HepG2 (cell line): ENCODE measurements around the gene CHN2. TPM values are rescaled to one million over a fixed set of nuclear protein-coding genes. Genes with fewer than 3 reads are reported as not detected.

ENCODE experiments used
- ATRX ChIP-seq: sonication (generic); formaldehyde crosslinking; IDR thresholded peaks from 2 replicates; pipeline ENCODE4 v1.4.0; 2020; ENCODE audit warnings: missing genetic modification reagents, borderline replicate concordance
- CSRNP2 ChIP-seq: sonication (generic); formaldehyde crosslinking; conservative IDR thresholded peaks from 2 replicates; pipeline ENCODE4 v1.8.0; 2022; ENCODE audit warnings: low read depth, missing genetic modification reagents
- ETS1 ChIP-seq: sonication (generic); formaldehyde crosslinking; IDR thresholded peaks from 2 replicates; pipeline ENCODE4 v1.4.0; 2020; ENCODE audit warnings: missing genetic modification reagents
- FOXO1 ChIP-seq: sonication (generic); formaldehyde crosslinking; IDR thresholded peaks from 2 replicates; pipeline ENCODE4 v1.4.0; 2020; ENCODE audit warnings: missing genetic modification reagents
- HOXD1 ChIP-seq: sonication (generic); formaldehyde crosslinking; IDR thresholded peaks from 2 replicates; pipeline ENCODE4 v1.5.0; 2020; ENCODE audit warnings: missing genetic modification reagents
- MED1 ChIP-seq: sonication (generic); formaldehyde crosslinking; IDR thresholded peaks from 2 replicates; pipeline ENCODE4 v1.4.0; 2020; ENCODE audit warnings: missing genetic modification reagents
- MLLT10 ChIP-seq: sonication (generic); formaldehyde crosslinking; IDR thresholded peaks from 2 replicates; pipeline ENCODE4 v1.4.0; 2020; ENCODE audit warnings: missing genetic modification reagents
- NPAS2 ChIP-seq: sonication (generic); formaldehyde crosslinking; IDR thresholded peaks from 2 replicates; pipeline ENCODE4 v1.8.0; 2022; ENCODE audit warnings: mild to moderate bottlenecking, missing genetic modification reagents, borderline replicate concordance
- PITX1 ChIP-seq: sonication (generic); formaldehyde crosslinking; IDR thresholded peaks from 2 replicates; pipeline ENCODE4 v1.5.1; 2020; ENCODE audit warnings: mild to moderate bottlenecking, missing genetic modification reagents
- RBM39 ChIP-seq: fragments of 200-400 bp; formaldehyde crosslinking; IDR thresholded peaks from one replicate; pipeline ENCODE4 v1.6.1; 2018; ENCODE audit warnings: antibody characterized with exemption, mild to moderate bottlenecking, low read depth, low read length; ENCODE audit not compliant: poor library complexity, severe bottlenecking
- ZNF121 ChIP-seq: sonication (generic); formaldehyde crosslinking; IDR thresholded peaks from 2 replicates; pipeline ENCODE4 v1.5.0; 2020; ENCODE audit warnings: mild to moderate bottlenecking, missing genetic modification reagents
- ZNF17 ChIP-seq: sonication (generic); formaldehyde crosslinking; IDR thresholded peaks from 2 replicates; pipeline ENCODE4 v1.5.0; 2020; ENCODE audit warnings: mild to moderate bottlenecking, missing genetic modification reagents
- ZNF3 ChIP-seq: IDR thresholded peaks from 2 replicates; pipeline ENCODE4 v1.7.0; 2017; ENCODE audit warnings: inconsistent platforms
- ZNF335 ChIP-seq: sonication (generic); formaldehyde crosslinking; IDR thresholded peaks from 2 replicates; pipeline ENCODE4 v1.4.0; 2020; ENCODE audit warnings: missing genetic modification reagents
- ZNF33B ChIP-seq: sonication (generic); formaldehyde crosslinking; IDR thresholded peaks from 2 replicates; pipeline ENCODE4 v1.5.1; 2020; ENCODE audit warnings: mild to moderate bottlenecking, missing genetic modification reagents
- ZNF367 ChIP-seq: sonication (generic); formaldehyde crosslinking; IDR thresholded peaks from 2 replicates; pipeline ENCODE4 v1.4.0; 2020; ENCODE audit warnings: missing genetic modification reagents, borderline replicate concordance
- ZNF510 ChIP-seq: sonication (generic); formaldehyde crosslinking; IDR thresholded peaks from 2 replicates; pipeline ENCODE4 v1.4.0; 2020; ENCODE audit warnings: low read depth, mild to moderate bottlenecking, missing genetic modification reagents
- ZNF570 ChIP-seq: sonication (generic); formaldehyde crosslinking; IDR thresholded peaks from 2 replicates; pipeline ENCODE4 v1.4.0; 2020; ENCODE audit warnings: mild to moderate bottlenecking, missing genetic modification reagents, borderline replicate concordance
- ZNF652 ChIP-seq: IDR thresholded peaks from 2 replicates; pipeline ENCODE4 v1.6.1; 2016; ENCODE audit warnings: low read depth, borderline replicate concordance
- ZNF777 ChIP-seq: sonication (generic); formaldehyde crosslinking; IDR thresholded peaks from 2 replicates; pipeline ENCODE4 v1.4.0; 2020; ENCODE audit warnings: missing genetic modification reagents
- ZNF782 ChIP-seq: sonication (generic); formaldehyde crosslinking; IDR thresholded peaks from 2 replicates; pipeline ENCODE4 v1.4.0; 2020; ENCODE audit warnings: missing genetic modification reagents, mild to moderate bottlenecking, borderline replicate concordance
- polyA plus RNA-seq, 8 experiments: library from polyadenylated mRNA; depleted of rRNA in 3 of 8; stranded (reverse) in 7 of 8; unstranded in 1 of 8; fragments of >200 nt; fragmentation: Illumina TruSeq in 4 of 8; extraction: Trizol in 4 of 8; gene quantifications; 2 replicates each; pipeline versions ENCODE4 v1.2.1 to v1.2.3, GENCODE V29; 2011 to 2016; ENCODE audit warnings: low read depth in 4 of 8, missing spikeins in 1 of 8, mixed read lengths in 1 of 8; ENCODE audit not compliant: insufficient read depth in 1 of 8
- total RNA-seq, 5 experiments: library from RNA; depleted of rRNA; stranded (reverse); fragments of >200 nt; fragmentation: Illumina TruSeq; extraction: Trizol; gene quantifications; 2 replicates each; pipeline ENCODE4 v1.2.3, GENCODE V29; 2016; ENCODE audit warnings: low read depth in 1 of 5
- TF ChIP-seq, protein P1 (sequence below): sonication (generic); formaldehyde crosslinking; IDR thresholded peaks from 2 replicates; pipeline ENCODE4 v1.5.1; 2020; ENCODE audit warnings: missing genetic modification reagents, mild to moderate bottlenecking, borderline replicate concordance
- TF ChIP-seq, protein P2 (sequence below): IDR thresholded peaks from 2 replicates; pipeline ENCODE4 v1.6.1; 2012; ENCODE audit warnings: low read length, improper control_type of control experiment

Gene CHN2
- total and polyA plus RNA-seq, 2 of the 13 experiments (the other 11 are each of a cell fraction or from before 2014, with no cell fraction given) = 23.5 to 30.5 TPM

DNA sequence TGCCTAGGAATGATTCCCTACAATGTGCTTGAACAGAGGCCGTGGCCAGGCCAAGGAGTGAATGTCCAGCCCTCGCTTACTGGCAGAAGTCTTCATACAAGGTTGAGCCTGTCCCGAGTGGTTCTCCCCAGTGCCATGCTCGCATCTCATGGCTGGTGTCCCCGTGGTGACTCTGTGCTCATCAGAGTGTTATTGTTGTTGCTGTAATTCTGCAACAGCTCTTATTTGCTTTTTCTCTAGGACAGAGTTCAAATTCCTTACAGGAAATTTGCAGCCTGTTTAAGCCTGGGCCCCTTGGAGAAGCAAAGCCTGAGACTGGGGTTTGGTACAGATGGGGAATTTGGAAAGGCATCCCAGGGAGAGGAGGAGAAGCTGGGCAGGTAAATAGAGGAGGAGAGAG is 211.3 kb downstream of the CHN2 start (continued):
- no peak for TF ChIP-seq ETS1 (CRISPR knock-in tag)
- no peak for TF ChIP-seq ZNF367
- TF ChIP-seq ZNF652 = no peak
- TF ChIP-seq RBM39 = no peak
- TF ChIP-seq, protein P1, sequence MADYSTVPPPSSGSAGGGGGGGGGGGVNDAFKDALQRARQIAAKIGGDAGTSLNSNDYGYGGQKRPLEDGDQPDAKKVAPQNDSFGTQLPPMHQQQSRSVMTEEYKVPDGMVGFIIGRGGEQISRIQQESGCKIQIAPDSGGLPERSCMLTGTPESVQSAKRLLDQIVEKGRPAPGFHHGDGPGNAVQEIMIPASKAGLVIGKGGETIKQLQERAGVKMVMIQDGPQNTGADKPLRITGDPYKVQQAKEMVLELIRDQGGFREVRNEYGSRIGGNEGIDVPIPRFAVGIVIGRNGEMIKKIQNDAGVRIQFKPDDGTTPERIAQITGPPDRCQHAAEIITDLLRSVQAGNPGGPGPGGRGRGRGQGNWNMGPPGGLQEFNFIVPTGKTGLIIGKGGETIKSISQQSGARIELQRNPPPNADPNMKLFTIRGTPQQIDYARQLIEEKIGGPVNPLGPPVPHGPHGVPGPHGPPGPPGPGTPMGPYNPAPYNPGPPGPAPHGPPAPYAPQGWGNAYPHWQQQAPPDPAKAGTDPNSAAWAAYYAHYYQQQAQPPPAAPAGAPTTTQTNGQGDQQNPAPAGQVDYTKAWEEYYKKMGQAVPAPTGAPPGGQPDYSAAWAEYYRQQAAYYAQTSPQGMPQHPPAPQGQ = no peak
- peak; percentile 74; the same call in 1 of the 2 replicates for TF ChIP-seq MED1 (CRISPR knock-in tag)
- no peak for TF ChIP-seq ZNF782 (CRISPR knock-in tag)
- TF ChIP-seq ZNF335 (CRISPR knock-in tag) = no peak
- no peak for TF ChIP-seq CSRNP2
- TF ChIP-seq ZNF570 (CRISPR knock-in tag) = no peak
- TF ChIP-seq FOXO1 = peak; percentile 79
- TF ChIP-seq ATRX (CRISPR knock-in tag) = no peak
- no peak for TF ChIP-seq MLLT10 (CRISPR knock-in tag)
- TF ChIP-seq, protein P2, sequence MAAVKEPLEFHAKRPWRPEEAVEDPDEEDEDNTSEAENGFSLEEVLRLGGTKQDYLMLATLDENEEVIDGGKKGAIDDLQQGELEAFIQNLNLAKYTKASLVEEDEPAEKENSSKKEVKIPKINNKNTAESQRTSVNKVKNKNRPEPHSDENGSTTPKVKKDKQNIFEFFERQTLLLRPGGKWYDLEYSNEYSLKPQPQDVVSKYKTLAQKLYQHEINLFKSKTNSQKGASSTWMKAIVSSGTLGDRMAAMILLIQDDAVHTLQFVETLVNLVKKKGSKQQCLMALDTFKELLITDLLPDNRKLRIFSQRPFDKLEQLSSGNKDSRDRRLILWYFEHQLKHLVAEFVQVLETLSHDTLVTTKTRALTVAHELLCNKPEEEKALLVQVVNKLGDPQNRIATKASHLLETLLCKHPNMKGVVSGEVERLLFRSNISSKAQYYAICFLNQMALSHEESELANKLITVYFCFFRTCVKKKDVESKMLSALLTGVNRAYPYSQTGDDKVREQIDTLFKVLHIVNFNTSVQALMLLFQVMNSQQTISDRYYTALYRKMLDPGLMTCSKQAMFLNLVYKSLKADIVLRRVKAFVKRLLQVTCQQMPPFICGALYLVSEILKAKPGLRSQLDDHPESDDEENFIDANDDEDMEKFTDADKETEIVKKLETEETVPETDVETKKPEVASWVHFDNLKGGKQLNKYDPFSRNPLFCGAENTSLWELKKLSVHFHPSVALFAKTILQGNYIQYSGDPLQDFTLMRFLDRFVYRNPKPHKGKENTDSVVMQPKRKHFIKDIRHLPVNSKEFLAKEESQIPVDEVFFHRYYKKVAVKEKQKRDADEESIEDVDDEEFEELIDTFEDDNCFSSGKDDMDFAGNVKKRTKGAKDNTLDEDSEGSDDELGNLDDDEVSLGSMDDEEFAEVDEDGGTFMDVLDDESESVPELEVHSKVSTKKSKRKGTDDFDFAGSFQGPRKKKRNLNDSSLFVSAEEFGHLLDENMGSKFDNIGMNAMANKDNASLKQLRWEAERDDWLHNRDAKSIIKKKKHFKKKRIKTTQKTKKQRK = no peak
- no peak for TF ChIP-seq ZNF17 (CRISPR knock-in tag)
- no peak for TF ChIP-seq NPAS2 (CRISPR knock-in tag)
- no peak for TF ChIP-seq ZNF33B (CRISPR knock-in tag)
- no peak for TF ChIP-seq ZNF121 (CRISPR knock-in tag)
- 0 out of 2 replicates have a peak, but pooled peaks have one; percentile 27 for TF ChIP-seq PITX1 (CRISPR knock-in tag)
- TF ChIP-seq ZNF510 (CRISPR knock-in tag) = no peak
- no peak for TF ChIP-seq HOXD1 (CRISPR knock-in tag)
- TF ChIP-seq ZNF777 = no peak
- TF ChIP-seq ZNF3 (CRISPR knock-in tag) = no peak
